ENCODE results near the gene GRK4.
A peak's percentile ranks its signal among the peaks of the same experiment; 100 is the strongest.
"Not testable (repeated sequence)": the region's sequence is repeated elsewhere in the genome, so short reads cannot be mapped to it uniquely, and the experiment has no call there.

Gene GRK4

GRCh38 chr4:2963175-2963965 lies at the start of gene GRK4, which contains the start of gene NOP14:
GRK4 (plus strand) TSS chr4:2963571; CDS start chr4:2964071, 500 bp downstream.
NOP14 (minus strand) TSS chr4:2963406; CDS start chr4:2963319, 87 bp downstream.
- DNase-seq (ENCODE audit: low read depth in 2 of 2), result peak; percentile 96 to 97

GRCh38 chr4:2914256-2915126 lies 48.9 kb upstream of the GRK4 start:
- no peak for DNase-seq (ENCODE audit: low read depth in 2 of 2)

- no peak for DNase-seq (ENCODE audit: low read depth in 2 of 2)
These were observed 47.6 kb upstream of the GRK4 start for GRCh38 chr4:2915789-2916188.

- not testable (repeated sequence) for DNase-seq (ENCODE audit: low read depth in 2 of 2)
These were observed 46.7 kb upstream of the GRK4 start for GRCh38 chr4:2916696-2917095.

GRCh38 chr4:2918300-2918699 lies 45.1 kb upstream of the GRK4 start:
- not testable (repeated sequence) for DNase-seq (ENCODE audit: low read depth in 2 of 2)

- DNase-seq (ENCODE audit: low read depth in 2 of 2), result not testable (repeated sequence)
These were observed 44.7 kb upstream of the GRK4 start for GRCh38 chr4:2918714-2919113.

- peak in 1 of 2 experiments; percentile 19 for DNase-seq (ENCODE audit: low read depth in 2 of 2)
These were observed 40.8 kb upstream of the GRK4 start for GRCh38 chr4:2922453-2923101.

- DNase-seq (ENCODE audit: low read depth in 2 of 2), result no peak
These were observed 40.2 kb upstream of the GRK4 start for GRCh38 chr4:2923141-2923551.

- no peak for DNase-seq (ENCODE audit: low read depth in 2 of 2)
These were observed 39.6 kb upstream of the GRK4 start for GRCh38 chr4:2923668-2924173.

GRCh38 chr4:2924286-2924685 lies 39.1 kb upstream of the GRK4 start:
- DNase-seq (ENCODE audit: low read depth in 2 of 2), result no peak

GRCh38 chr4:2924765-2925301 lies 38.5 kb upstream of the GRK4 start:
- no peak for DNase-seq (ENCODE audit: low read depth in 2 of 2)

GRCh38 chr4:2925496-2925895 lies 37.9 kb upstream of the GRK4 start:
- DNase-seq (ENCODE audit: low read depth in 2 of 2), result no peak

- DNase-seq (ENCODE audit: low read depth in 2 of 2), result no peak
These were observed 37.2 kb upstream of the GRK4 start for GRCh38 chr4:2925931-2926860.

GRCh38 chr4:2927016-2927695 lies 36.2 kb upstream of the GRK4 start:
- no peak for DNase-seq (ENCODE audit: low read depth in 2 of 2)

GRCh38 chr4:2927696-2928075 lies 35.7 kb upstream of the GRK4 start:
- DNase-seq (ENCODE audit: low read depth in 2 of 2), result no peak

- DNase-seq (ENCODE audit: low read depth in 2 of 2), result no peak
These were observed 34.9 kb upstream of the GRK4 start for GRCh38 chr4:2928242-2929176.

GRCh38 chr4:2929469-2929868 lies 33.9 kb upstream of the GRK4 start:
- DNase-seq (ENCODE audit: low read depth in 2 of 2), result no peak

- no peak for DNase-seq (ENCODE audit: low read depth in 2 of 2)
These were observed 33.1 kb upstream of the GRK4 start for GRCh38 chr4:2930135-2930757.
